Measurements from ENCODE around the gene PNO1. TPM values are rescaled to one million over a fixed set of nuclear protein-coding genes. Genes with fewer than 3 reads are reported as not detected.

The PNO1 gene
- total and polyA plus RNA-seq, 9 of the 15 experiments (the other 6 are each of a cell fraction or from before 2014, with no cell fraction given), result 11.8 to 81.7 (median 41.1) TPM

DNA sequence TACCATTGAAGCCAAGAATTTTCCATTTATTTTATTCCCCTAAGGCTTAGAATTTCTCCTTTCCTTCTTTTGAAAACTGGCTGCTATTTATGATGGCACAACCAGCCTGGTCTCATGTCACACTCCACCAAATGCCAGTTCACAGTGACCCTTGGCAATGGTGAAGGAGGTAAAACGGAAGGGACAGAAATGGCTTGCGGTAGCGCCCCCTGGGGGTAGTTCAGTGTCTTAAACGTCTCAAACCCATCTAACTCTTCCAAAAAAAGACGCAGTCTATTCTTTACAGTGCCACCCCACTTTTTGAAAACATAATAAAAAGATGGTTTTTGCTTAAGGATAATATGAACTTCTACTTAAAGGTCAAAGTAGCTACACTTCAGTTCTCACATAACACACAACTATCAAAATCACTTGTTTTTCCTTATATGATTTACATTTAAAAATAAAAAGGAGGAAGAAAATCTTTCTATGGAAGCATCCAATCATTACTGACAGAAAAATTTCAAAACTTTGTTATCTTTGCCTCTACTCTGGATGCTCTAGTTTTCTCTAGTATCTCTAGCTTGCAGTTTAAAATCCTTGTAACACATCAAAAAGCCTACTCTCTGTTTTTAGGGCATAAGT, 28.0 kb downstream of the PNO1 start (continued):
- TF ChIP-seq, protein P1, sequence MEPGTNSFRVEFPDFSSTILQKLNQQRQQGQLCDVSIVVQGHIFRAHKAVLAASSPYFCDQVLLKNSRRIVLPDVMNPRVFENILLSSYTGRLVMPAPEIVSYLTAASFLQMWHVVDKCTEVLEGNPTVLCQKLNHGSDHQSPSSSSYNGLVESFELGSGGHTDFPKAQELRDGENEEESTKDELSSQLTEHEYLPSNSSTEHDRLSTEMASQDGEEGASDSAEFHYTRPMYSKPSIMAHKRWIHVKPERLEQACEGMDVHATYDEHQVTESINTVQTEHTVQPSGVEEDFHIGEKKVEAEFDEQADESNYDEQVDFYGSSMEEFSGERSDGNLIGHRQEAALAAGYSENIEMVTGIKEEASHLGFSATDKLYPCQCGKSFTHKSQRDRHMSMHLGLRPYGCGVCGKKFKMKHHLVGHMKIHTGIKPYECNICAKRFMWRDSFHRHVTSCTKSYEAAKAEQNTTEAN (CRISPR knock-in tag; IDR thresholded peaks at IDR 0.05), result no peak
- TF ChIP-seq, protein P2, sequence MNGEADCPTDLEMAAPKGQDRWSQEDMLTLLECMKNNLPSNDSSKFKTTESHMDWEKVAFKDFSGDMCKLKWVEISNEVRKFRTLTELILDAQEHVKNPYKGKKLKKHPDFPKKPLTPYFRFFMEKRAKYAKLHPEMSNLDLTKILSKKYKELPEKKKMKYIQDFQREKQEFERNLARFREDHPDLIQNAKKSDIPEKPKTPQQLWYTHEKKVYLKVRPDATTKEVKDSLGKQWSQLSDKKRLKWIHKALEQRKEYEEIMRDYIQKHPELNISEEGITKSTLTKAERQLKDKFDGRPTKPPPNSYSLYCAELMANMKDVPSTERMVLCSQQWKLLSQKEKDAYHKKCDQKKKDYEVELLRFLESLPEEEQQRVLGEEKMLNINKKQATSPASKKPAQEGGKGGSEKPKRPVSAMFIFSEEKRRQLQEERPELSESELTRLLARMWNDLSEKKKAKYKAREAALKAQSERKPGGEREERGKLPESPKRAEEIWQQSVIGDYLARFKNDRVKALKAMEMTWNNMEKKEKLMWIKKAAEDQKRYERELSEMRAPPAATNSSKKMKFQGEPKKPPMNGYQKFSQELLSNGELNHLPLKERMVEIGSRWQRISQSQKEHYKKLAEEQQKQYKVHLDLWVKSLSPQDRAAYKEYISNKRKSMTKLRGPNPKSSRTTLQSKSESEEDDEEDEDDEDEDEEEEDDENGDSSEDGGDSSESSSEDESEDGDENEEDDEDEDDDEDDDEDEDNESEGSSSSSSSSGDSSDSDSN (IDR thresholded peaks at IDR 0.05; ENCODE audit: borderline replicate concordance in 1 of 2, low read depth in 2 of 2, low read length in 2 of 2), result no peak
- no peak for TF ChIP-seq COPS2 (conservative IDR thresholded peaks at IDR 0.05)
- TF ChIP-seq, protein P3, sequence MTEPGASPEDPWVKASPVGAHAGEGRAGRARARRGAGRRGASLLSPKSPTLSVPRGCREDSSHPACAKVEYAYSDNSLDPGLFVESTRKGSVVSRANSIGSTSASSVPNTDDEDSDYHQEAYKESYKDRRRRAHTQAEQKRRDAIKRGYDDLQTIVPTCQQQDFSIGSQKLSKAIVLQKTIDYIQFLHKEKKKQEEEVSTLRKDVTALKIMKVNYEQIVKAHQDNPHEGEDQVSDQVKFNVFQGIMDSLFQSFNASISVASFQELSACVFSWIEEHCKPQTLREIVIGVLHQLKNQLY (CRISPR knock-in tag; conservative IDR thresholded peaks at IDR 0.05), result no peak
- 0 out of 2 replicates have a peak, but pooled peaks have one; percentile 12 for TF ChIP-seq CXXC5 (CRISPR knock-in tag; IDR thresholded peaks at IDR 0.05)
- TF ChIP-seq RAD21 (CRISPR knock-in tag; conservative IDR thresholded peaks at IDR 0.05 in 1 of 2, IDR thresholded peaks at IDR 0.05 in 1 of 2), result peak in 1 of 2 experiments; percentile 43; a peak in 2 of 4 replicates
- TF ChIP-seq, protein P4, sequence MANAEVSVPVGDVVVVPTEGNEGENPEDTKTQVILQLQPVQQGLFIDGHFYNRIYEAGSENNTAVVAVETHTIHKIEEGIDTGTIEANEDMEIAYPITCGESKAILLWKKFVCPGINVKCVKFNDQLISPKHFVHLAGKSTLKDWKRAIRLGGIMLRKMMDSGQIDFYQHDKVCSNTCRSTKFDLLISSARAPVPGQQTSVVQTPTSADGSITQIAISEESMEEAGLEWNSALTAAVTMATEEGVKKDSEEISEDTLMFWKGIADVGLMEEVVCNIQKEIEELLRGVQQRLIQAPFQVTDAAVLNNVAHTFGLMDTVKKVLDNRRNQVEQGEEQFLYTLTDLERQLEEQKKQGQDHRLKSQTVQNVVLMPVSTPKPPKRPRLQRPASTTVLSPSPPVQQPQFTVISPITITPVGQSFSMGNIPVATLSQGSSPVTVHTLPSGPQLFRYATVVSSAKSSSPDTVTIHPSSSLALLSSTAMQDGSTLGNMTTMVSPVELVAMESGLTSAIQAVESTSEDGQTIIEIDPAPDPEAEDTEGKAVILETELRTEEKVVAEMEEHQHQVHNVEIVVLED (CRISPR knock-in tag; IDR thresholded peaks at IDR 0.05), result no peak
- TF ChIP-seq RAD51 (IDR thresholded peaks at IDR 0.05; ENCODE audit: borderline replicate concordance, low read depth), result no peak
- no peak for TF ChIP-seq HNRNPLL (IDR thresholded peaks at IDR 0.05; ENCODE audit: low read depth, low read length, poor library complexity, severe bottlenecking)
- TF ChIP-seq, protein P5, sequence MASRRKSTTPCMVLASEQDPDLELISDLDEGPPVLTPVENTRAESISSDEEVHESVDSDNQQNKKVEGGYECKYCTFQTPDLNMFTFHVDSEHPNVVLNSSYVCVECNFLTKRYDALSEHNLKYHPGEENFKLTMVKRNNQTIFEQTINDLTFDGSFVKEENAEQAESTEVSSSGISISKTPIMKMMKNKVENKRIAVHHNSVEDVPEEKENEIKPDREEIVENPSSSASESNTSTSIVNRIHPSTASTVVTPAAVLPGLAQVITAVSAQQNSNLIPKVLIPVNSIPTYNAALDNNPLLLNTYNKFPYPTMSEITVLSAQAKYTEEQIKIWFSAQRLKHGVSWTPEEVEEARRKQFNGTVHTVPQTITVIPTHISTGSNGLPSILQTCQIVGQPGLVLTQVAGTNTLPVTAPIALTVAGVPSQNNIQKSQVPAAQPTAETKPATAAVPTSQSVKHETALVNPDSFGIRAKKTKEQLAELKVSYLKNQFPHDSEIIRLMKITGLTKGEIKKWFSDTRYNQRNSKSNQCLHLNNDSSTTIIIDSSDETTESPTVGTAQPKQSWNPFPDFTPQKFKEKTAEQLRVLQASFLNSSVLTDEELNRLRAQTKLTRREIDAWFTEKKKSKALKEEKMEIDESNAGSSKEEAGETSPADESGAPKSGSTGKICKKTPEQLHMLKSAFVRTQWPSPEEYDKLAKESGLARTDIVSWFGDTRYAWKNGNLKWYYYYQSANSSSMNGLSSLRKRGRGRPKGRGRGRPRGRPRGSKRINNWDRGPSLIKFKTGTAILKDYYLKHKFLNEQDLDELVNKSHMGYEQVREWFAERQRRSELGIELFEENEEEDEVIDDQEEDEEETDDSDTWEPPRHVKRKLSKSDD (conservative IDR thresholded peaks at IDR 0.05; ENCODE audit: low read length), result no peak
- TF ChIP-seq, protein P6, sequence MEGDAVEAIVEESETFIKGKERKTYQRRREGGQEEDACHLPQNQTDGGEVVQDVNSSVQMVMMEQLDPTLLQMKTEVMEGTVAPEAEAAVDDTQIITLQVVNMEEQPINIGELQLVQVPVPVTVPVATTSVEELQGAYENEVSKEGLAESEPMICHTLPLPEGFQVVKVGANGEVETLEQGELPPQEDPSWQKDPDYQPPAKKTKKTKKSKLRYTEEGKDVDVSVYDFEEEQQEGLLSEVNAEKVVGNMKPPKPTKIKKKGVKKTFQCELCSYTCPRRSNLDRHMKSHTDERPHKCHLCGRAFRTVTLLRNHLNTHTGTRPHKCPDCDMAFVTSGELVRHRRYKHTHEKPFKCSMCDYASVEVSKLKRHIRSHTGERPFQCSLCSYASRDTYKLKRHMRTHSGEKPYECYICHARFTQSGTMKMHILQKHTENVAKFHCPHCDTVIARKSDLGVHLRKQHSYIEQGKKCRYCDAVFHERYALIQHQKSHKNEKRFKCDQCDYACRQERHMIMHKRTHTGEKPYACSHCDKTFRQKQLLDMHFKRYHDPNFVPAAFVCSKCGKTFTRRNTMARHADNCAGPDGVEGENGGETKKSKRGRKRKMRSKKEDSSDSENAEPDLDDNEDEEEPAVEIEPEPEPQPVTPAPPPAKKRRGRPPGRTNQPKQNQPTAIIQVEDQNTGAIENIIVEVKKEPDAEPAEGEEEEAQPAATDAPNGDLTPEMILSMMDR (IDR thresholded peaks at IDR 0.05 in 2 of 3, conservative IDR thresholded peaks at IDR 0.05 in 1 of 3; ENCODE audit: insufficient read depth in 2 of 3, low read depth in 1 of 3, low read length in 3 of 3), result peak; percentile 69 to 81 (median 76)
